Measurements from ENCODE around the gene NDFIP1. TPM values are rescaled to one million over a fixed set of nuclear protein-coding genes. Genes with fewer than 3 reads are reported as not detected.

Gene NDFIP1
- total RNA-seq, 3 donors from 2014 or later: 115 to 135 (median 117) TPM

- Histone ChIP-seq H3K4me1 (no peaks in the 10 kb centered on the region), H3K9me3 (no peaks in the 10 kb centered on the region), H3K36me3 (peaks cover 11% of the 10 kb centered on the region), H3K27ac (no peak overlapping the region), H3K27me3 (no peaks in the 10 kb centered on the region), H3K4me3 (no peak overlapping the region)
- intact Hi-C loops (cut with DNase I; ENCODE audit: low total_unique reads): no loop called here
- peak in 1 of 2 donors; percentile 31 for DNase-seq (ENCODE audit: low spot score in 2 of 2)
- TF ChIP-seq, protein P1, sequence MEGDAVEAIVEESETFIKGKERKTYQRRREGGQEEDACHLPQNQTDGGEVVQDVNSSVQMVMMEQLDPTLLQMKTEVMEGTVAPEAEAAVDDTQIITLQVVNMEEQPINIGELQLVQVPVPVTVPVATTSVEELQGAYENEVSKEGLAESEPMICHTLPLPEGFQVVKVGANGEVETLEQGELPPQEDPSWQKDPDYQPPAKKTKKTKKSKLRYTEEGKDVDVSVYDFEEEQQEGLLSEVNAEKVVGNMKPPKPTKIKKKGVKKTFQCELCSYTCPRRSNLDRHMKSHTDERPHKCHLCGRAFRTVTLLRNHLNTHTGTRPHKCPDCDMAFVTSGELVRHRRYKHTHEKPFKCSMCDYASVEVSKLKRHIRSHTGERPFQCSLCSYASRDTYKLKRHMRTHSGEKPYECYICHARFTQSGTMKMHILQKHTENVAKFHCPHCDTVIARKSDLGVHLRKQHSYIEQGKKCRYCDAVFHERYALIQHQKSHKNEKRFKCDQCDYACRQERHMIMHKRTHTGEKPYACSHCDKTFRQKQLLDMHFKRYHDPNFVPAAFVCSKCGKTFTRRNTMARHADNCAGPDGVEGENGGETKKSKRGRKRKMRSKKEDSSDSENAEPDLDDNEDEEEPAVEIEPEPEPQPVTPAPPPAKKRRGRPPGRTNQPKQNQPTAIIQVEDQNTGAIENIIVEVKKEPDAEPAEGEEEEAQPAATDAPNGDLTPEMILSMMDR (IDR thresholded peaks at IDR 0.05): peak in 2 of 3 donors; percentile 48 to 52
- TF ChIP-seq POLR2AphosphoS5 (IDR thresholded peaks at IDR 0.05): no peak
These were observed 36.7 kb downstream of the NDFIP1 start for GRCh38 chr5:142145106-142145900.

GRCh38 chr5:142149363-142149762 lies 40.8 kb downstream of the NDFIP1 start:
- Histone ChIP-seq H3K4me1 (no peaks in the 10 kb centered on the region), H3K27me3 (no peaks in the 10 kb centered on the region), H3K4me3 (no peak overlapping the region), H3K9me3 (no peaks in the 10 kb centered on the region), H3K27ac (no peak overlapping the region), H3K36me3 (peaks cover 11% of the 10 kb centered on the region)
- no peak for DNase-seq (ENCODE audit: low spot score in 2 of 2)
- intact Hi-C loops (cut with DNase I; ENCODE audit: low total_unique reads): no loop called here
- TF ChIP-seq POLR2AphosphoS5 (IDR thresholded peaks at IDR 0.05) (no peak), POLR2A (IDR thresholded peaks at IDR 0.05) (no peak)
- TF ChIP-seq, protein P1 (IDR thresholded peaks at IDR 0.05): no peak

GRCh38 chr5:142150431-142150830 lies 41.9 kb downstream of the NDFIP1 start:
- peaks cover 11% of the 10 kb centered on the region for H3K36me3 ChIP-seq
- H3K4me3 ChIP-seq: no peak overlapping the region
- no peaks in the 10 kb centered on the region for H3K4me1 ChIP-seq
- H3K9me3 ChIP-seq: no peaks in the 10 kb centered on the region
- H3K27ac ChIP-seq: no peak overlapping the region
- DNase-seq (ENCODE audit: low spot score in 2 of 2): no peak
- TF ChIP-seq, protein P1 (IDR thresholded peaks at IDR 0.05): no peak
- TF ChIP-seq POLR2A (IDR thresholded peaks at IDR 0.05) (no peak), POLR2AphosphoS5 (IDR thresholded peaks at IDR 0.05) (no peak)
- no peaks in the 10 kb centered on the region for H3K27me3 ChIP-seq
- intact Hi-C loops (cut with DNase I; ENCODE audit: low total_unique reads): loop anchor here (2.0 kb wide), 1 partner anchor 400 kb away; no protein-coding TSS in a partner anchor

DNA sequence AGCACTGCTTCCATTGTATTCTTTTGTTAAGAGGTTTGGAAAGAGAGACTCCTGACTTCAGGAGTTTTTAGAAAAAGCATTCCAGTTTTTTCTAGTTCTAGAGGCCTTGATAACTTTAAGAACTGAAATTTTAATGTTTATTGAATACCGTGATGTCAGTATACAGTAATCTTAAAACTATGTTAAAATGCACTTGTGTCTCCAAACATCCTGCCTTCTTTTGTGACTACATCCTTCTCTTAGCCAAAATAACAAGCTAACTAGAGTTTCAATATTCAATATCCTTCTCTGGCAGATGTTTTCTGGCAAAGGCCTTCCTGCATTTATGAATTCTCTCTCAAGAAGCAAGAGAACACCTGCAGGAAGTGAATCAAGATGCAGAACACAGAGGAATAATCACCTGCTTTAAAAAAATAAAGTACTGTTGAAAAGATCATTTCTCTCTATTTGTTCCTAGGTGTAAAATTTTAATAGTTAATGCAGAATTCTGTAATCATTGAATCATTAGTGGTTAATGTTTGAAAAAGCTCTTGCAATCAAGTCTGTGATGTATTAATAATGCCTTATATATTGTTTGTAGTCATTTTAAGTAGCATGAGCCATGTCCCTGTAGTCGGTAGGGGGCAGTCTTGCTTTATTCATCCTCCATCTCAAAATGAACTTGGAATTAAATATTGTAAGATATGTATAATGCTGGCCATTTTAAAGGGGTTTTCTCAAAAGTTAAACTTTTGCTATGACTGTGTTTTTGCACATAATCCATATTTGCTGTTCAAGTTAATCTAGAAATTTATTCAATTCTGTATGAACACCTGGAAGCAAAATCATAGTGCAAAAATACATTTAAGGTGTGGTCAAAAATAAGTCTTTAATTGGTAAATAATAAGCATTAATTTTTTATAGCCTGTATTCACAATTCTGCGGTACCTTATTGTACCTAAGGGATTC lies 43.1 kb downstream of the NDFIP1 start:
- no peaks in the 10 kb centered on the region for H3K9me3 ChIP-seq
- no peak overlapping the region for H3K4me3 ChIP-seq
- intact Hi-C loops (cut with DNase I; ENCODE audit: low total_unique reads): loop anchor here (2.0 kb wide), 1 partner anchor 399 kb away; no protein-coding TSS in a partner anchor
- H3K4me1 ChIP-seq: no peaks in the 10 kb centered on the region
- H3K27me3 ChIP-seq: no peaks in the 10 kb centered on the region
- DNase-seq (ENCODE audit: low spot score in 2 of 2): peak in 1 of 2 donors; percentile 36
- H3K27ac ChIP-seq: no peak overlapping the region
- TF ChIP-seq, protein P1 (IDR thresholded peaks at IDR 0.05): peak; percentile 37 to 82 (median 75)
- no peak for TF ChIP-seq POLR2A (IDR thresholded peaks at IDR 0.05)
- H3K36me3 ChIP-seq: peaks cover 8% of the 10 kb centered on the region

Measured in breast epithelium (tissue), 4 donors.